Caco-2 (cell line): ENCODE measurements around the gene RASSF10. TPM values are rescaled to one million over a fixed set of nuclear protein-coding genes. Genes with fewer than 3 reads are reported as not detected.

ENCODE experiments used
- Bru-seq: library from RNA; stranded (reverse); fragments of 400-500 nt; gene quantifications from one replicate; lab custom pipeline; 2021; lab: Mats Ljungman, UMichigan
- BruChase-seq, 2 experiments: library from RNA; stranded (reverse); fragments of 400-500 nt; gene quantifications; one replicate each; lab custom pipeline; 2021; lab: Mats Ljungman, UMichigan
- BruUV-seq: library from RNA; stranded (reverse); fragments of 400-500 nt; replicated peaks from 2 replicates; lab custom pipeline; 2021; lab: Mats Ljungman, UMichigan
- CTCF ChIA-PET: fragments of 300-600 bp; sonication (Branson Sonifier 250); formaldehyde crosslinking; loops from one replicate; lab custom pipeline; 2022; ENCODE audit warnings: antibody characterized with exemption; lab: Charles Lee
- POLR2A ChIA-PET: fragments of 300-600 bp; sonication (Branson Sonifier 250); formaldehyde crosslinking; loops from one replicate; lab custom pipeline; 2022; ENCODE audit warnings: antibody characterized with exemption; lab: Charles Lee
- DNase-seq, 2 experiments: peaks; one replicate each; pipeline versions ENCODE4 v3.0.0 to v3.0.0-alpha.2; 2020 to 2022
- H3K27me3 ChIP-seq: replicated peaks from 2 replicates; pipeline ENCODE4 v1.6.0; 2011; ENCODE audit warnings: low read length; ENCODE audit not compliant: control insufficient read depth, insufficient read depth
- H3K36me3 ChIP-seq: 2 replicates; pipeline ENCODE4 v1.5.1; 2011; ENCODE audit warnings: low read length; ENCODE audit not compliant: control insufficient read depth, insufficient read depth
- H3K4me1 ChIP-seq: fragments of 250-450 bp; sonication (Bioruptor Pico); 2 replicates; pipeline ENCODE4 v1.5.1; 2020; ENCODE audit warnings: mild to moderate bottlenecking
- H3K4me3 ChIP-seq: 2 replicates; pipeline ENCODE4 v1.5.1; 2011; ENCODE audit warnings: low read depth, mild to moderate bottlenecking, control low read depth, low read length
- H3K9me3 ChIP-seq: fragments of 250-450 bp; sonication (Bioruptor Pico); 2 replicates; pipeline ENCODE4 v1.5.1; 2020; ENCODE audit warnings: mild to moderate bottlenecking, moderate library complexity
- H3K27ac Mint-ChIP-seq: one replicate; pipeline ENCODE4 v1.8.0; 2022; ENCODE audit warnings: mixed read lengths; ENCODE audit not compliant: unreplicated experiment
- H3K27me3 Mint-ChIP-seq: one replicate; pipeline ENCODE4 v1.8.0; 2022; ENCODE audit warnings: mixed read lengths; ENCODE audit not compliant: insufficient read depth, unreplicated experiment
- H3K36me3 Mint-ChIP-seq: one replicate; pipeline ENCODE4 v1.8.0; 2022; ENCODE audit warnings: mild to moderate bottlenecking, mixed read lengths; ENCODE audit not compliant: insufficient read depth, unreplicated experiment
- H3K4me1 Mint-ChIP-seq: one replicate; pipeline ENCODE4 v1.8.0; 2022; ENCODE audit warnings: low read depth, mixed read lengths; ENCODE audit not compliant: unreplicated experiment
- H3K4me3 Mint-ChIP-seq: one replicate; pipeline ENCODE4 v1.8.0; 2022; ENCODE audit warnings: mild to moderate bottlenecking, moderate library complexity, mixed read lengths; ENCODE audit not compliant: unreplicated experiment
- H3K9me3 Mint-ChIP-seq: one replicate; pipeline ENCODE4 v1.8.0; 2022; ENCODE audit warnings: mixed read lengths; ENCODE audit not compliant: unreplicated experiment
- intact Hi-C: fragments of 100-400 bp; cut with micrococcal nuclease; formaldehyde crosslinking; loops from one replicate; pipeline ENCODE4 v1.10.0; 2022; ENCODE audit not compliant: unreplicated experiment
- long read RNA-seq: library from polyadenylated mRNA; stranded (forward); transcript quantifications from one replicate; pipeline ENCODE4 v2.0.0, GENCODE V29; 2022
- total RNA-seq: library from RNA; stranded (reverse); gene quantifications from 2 replicates; pipeline ENCODE4 v1.2.3, GENCODE V29; 2022
- TF ChIP-seq, protein P1 (sequence below), 2 experiments: fragments of 200-600 bp in 1 of 2; IDR thresholded peaks; 1 replicate in 1 of 2; 2 replicates in 1 of 2; pipeline versions ENCODE4 v1.5.1 to v1.8.0; 2011 to 2022; ENCODE audit warnings: antibody characterized with exemption in 1 of 2, control low read depth in 1 of 2, inconsistent platforms in 1 of 2, low read depth in 1 of 2, low read length in 1 of 2, mild to moderate bottlenecking in 1 of 2, moderate library complexity in 1 of 2; ENCODE audit not compliant: insufficient read depth in 1 of 2, severe bottlenecking in 1 of 2, unreplicated experiment in 1 of 2

Gene RASSF10
- total RNA-seq (0.91 and 1.3 TPM in 2 replicates), Bru-seq, nascent RNA (percentile 40 among the genes with signal in this experiment), BruChase-seq, experiment 1, labeled RNA remaining after a 2-hour chase (percentile 51 among the genes with signal in this experiment), BruChase-seq, experiment 2, labeled RNA remaining after a 6-hour chase (percentile 41 among the genes with signal in this experiment)
- long read RNA-seq = 0 reads

DNA sequence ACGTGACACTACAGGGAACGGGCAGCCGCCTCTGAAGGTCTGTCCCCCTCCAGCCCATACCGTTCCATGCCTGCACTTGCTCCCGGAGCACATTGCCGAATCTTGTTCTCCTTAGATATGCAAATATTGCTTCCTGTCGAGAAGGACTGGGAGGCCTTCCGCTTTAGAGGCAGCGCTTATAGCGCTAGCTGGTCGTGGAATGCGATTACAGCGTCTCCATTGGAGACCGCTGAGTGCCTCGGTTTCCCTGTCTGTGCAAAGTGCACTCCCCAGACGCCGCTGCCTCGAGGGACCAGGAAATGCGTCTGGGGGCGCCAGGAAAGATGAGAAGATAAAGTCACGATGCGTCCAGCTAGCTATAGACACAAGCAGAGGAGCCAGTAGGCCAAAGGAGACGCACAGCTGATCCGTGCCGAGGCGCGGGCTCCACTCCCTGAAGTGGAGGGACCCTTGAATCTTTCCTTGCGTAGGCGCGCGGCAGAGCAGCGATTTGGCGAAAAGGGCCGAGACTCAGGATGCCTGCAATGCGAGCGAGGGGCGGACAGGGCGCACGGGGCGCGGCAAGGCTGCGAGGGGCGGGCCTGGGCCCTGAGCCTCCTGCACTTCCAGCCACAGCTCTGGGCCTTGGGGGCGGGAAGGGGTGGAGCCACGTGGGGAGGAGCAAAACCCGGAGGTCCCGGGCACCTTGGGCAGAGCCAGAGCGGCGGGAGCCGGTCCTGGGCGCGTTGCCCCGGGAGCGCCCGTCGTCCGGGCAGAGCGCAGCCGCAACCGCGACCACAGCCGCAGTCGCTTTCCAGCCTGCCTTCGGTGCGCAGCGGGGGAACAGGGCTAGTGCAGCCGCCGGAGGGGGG lies at the start of gene RASSF10:
Gene RASSF10, plus strand, starts transcription at position 692 of the 851 bp plus-strand sequence. CDS start 261 bp downstream, outside the sequence.
- Mint-ChIP-seq H3K27me3 (peaks cover 13% of the 10 kb centered on the region), H3K27ac (no peak within 1 kb of the TSS), H3K4me3 (peak within 1 kb of the TSS; percentile 74), H3K36me3 (no peaks in the 10 kb centered on the region), H3K9me3 (no peaks in the 10 kb centered on the region), H3K4me1 (peaks cover 21% of the 10 kb centered on the region)
- peaks cover 31% of the 10 kb centered on the region for H3K4me1 ChIP-seq
- intact Hi-C loops = loop anchor here (2.0 kb wide), 2 partner anchors 44 to 132 kb away; no protein-coding TSS in a partner anchor
- H3K4me3 ChIP-seq = peak within 1 kb of the TSS; percentile 52
- H3K9me3 ChIP-seq = no peaks in the 10 kb centered on the region
- BruUV-seq = TSS peak; percentile 57
- no peaks in the 10 kb centered on the region for H3K36me3 ChIP-seq
- H3K27me3 ChIP-seq = 0 out of 2 replicates have a peak, but pooled peaks cover 1% of the 10 kb centered on the region
- TF ChIP-seq, protein P1, sequence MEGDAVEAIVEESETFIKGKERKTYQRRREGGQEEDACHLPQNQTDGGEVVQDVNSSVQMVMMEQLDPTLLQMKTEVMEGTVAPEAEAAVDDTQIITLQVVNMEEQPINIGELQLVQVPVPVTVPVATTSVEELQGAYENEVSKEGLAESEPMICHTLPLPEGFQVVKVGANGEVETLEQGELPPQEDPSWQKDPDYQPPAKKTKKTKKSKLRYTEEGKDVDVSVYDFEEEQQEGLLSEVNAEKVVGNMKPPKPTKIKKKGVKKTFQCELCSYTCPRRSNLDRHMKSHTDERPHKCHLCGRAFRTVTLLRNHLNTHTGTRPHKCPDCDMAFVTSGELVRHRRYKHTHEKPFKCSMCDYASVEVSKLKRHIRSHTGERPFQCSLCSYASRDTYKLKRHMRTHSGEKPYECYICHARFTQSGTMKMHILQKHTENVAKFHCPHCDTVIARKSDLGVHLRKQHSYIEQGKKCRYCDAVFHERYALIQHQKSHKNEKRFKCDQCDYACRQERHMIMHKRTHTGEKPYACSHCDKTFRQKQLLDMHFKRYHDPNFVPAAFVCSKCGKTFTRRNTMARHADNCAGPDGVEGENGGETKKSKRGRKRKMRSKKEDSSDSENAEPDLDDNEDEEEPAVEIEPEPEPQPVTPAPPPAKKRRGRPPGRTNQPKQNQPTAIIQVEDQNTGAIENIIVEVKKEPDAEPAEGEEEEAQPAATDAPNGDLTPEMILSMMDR (IDR thresholded peaks at IDR 0.05; ENCODE audit: insufficient read depth in 1 of 2, low read depth in 1 of 2, low read length in 1 of 2, severe bottlenecking in 1 of 2, unreplicated experiment in 1 of 2) = no peak
- ChIA-PET POLR2A (no interaction called here), CTCF (no interaction called here)
- peak; percentile 74 to 79 for DNase-seq

GRCh38 chr11:12961615-12962014 lies 47.5 kb upstream of the RASSF10 start:
- H3K36me3 ChIP-seq = no peaks in the 10 kb centered on the region
- Mint-ChIP-seq H3K36me3 (no peaks in the 10 kb centered on the region), H3K27ac (no peak overlapping the region), H3K27me3 (peaks cover 2% of the 10 kb centered on the region), H3K4me3 (no peak overlapping the region), H3K9me3 (no peaks in the 10 kb centered on the region), H3K4me1 (no peaks in the 10 kb centered on the region)
- H3K4me1 ChIP-seq = no peaks in the 10 kb centered on the region
- no peak overlapping the region for H3K4me3 ChIP-seq
- TF ChIP-seq, protein P1 (IDR thresholded peaks at IDR 0.05; ENCODE audit: insufficient read depth in 1 of 2, low read depth in 1 of 2, low read length in 1 of 2, severe bottlenecking in 1 of 2, unreplicated experiment in 1 of 2) = no peak
- intact Hi-C loops = loop anchor here (10.0 kb wide), 1 partner anchor 383 kb away; no protein-coding TSS in a partner anchor
- H3K9me3 ChIP-seq = no peaks in the 10 kb centered on the region
- H3K27me3 ChIP-seq = no peaks in the 10 kb centered on the region
- no peak for DNase-seq
- BruUV-seq = no TSS peak
- ChIA-PET POLR2A (interaction anchor here (0.7 kb wide), 1 partner anchor 46 kb away, joined by 4 read pairs; no protein-coding TSS in a partner anchor), CTCF (interaction anchor here (0.6 to 1.5 kb wide), 4 partner anchors 23 to 630 kb away, joined by 3 to 6 read pairs (median 4); no protein-coding TSS in a partner anchor)

- CTCF ChIA-PET = interaction anchor here (1.5 kb wide), 1 partner anchor 631 kb away, joined by 6 read pairs; no protein-coding TSS in a partner anchor
- intact Hi-C loops = loop anchor here (10.0 kb wide), 1 partner anchor 382 kb away; no protein-coding TSS in a partner anchor
- no peaks in the 10 kb centered on the region for H3K4me1 ChIP-seq
- H3K4me3 ChIP-seq = no peak overlapping the region
- H3K27me3 ChIP-seq = no peaks in the 10 kb centered on the region
- Mint-ChIP-seq H3K4me1 (no peaks in the 10 kb centered on the region), H3K27me3 (peaks cover 5% of the 10 kb centered on the region), H3K36me3 (no peaks in the 10 kb centered on the region), H3K4me3 (no peak overlapping the region), H3K9me3 (no peaks in the 10 kb centered on the region), H3K27ac (no peak overlapping the region)
- H3K9me3 ChIP-seq = no peaks in the 10 kb centered on the region
- TF ChIP-seq, protein P1 (IDR thresholded peaks at IDR 0.05; ENCODE audit: insufficient read depth in 1 of 2, low read depth in 1 of 2, low read length in 1 of 2, severe bottlenecking in 1 of 2, unreplicated experiment in 1 of 2) = no peak
- H3K36me3 ChIP-seq = no peaks in the 10 kb centered on the region
- BruUV-seq = no TSS peak
- DNase-seq = no peak
- POLR2A ChIA-PET = no interaction called here
Observed at GRCh38 chr11:12962306-12962705, 46.8 kb upstream of the RASSF10 start.
